ENCODE results near the gene SCFD2.

GRCh38 chr4:53136954-53137353 is 228.9 kb downstream of the SCFD2 start:
- no peak for TF ChIP-seq CTCF (IDR thresholded peaks at IDR 0.05; ENCODE audit: poor library complexity, severe bottlenecking)
- TF ChIP-seq REST (IDR thresholded peaks at IDR 0.05; ENCODE audit: borderline replicate concordance), result no peak
- TF ChIP-seq RAD21 (conservative IDR thresholded peaks at IDR 0.05), result no peak
- TF ChIP-seq MXI1 (conservative IDR thresholded peaks at IDR 0.05; ENCODE audit: poor library complexity, severe bottlenecking), result no peak
- TF ChIP-seq POLR2AphosphoS5 (IDR thresholded peaks at IDR 0.05), result no peak
- TF ChIP-seq EP300 (conservative IDR thresholded peaks at IDR 0.05; ENCODE audit: poor library complexity, severe bottlenecking), result no peak
